ENCODE data around the gene N4BP2L2.

DNA sequence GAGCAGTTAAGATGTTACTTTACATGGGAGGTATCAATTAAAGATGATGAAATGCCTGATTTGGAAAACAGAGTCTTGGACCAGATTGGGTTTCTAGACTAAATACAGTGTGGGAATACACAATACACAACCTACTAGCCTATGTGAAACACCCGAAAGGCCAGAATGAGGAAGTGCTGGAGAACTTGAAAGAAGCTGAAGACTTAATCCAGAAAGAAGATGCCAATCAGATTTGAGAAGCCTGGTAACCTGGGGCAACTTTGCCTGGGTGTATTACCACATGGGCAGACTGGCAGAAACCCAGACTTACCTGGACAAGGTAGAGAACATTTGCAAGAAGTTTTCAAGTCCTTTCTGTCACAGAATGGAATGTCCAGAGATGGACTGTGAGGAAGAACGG is 153.9 kb downstream of the N4BP2L2 start:
- no peak for TF ChIP-seq ESRRG (CRISPR knock-in tag; IDR thresholded peaks at IDR 0.05)
- TF ChIP-seq, protein P1, sequence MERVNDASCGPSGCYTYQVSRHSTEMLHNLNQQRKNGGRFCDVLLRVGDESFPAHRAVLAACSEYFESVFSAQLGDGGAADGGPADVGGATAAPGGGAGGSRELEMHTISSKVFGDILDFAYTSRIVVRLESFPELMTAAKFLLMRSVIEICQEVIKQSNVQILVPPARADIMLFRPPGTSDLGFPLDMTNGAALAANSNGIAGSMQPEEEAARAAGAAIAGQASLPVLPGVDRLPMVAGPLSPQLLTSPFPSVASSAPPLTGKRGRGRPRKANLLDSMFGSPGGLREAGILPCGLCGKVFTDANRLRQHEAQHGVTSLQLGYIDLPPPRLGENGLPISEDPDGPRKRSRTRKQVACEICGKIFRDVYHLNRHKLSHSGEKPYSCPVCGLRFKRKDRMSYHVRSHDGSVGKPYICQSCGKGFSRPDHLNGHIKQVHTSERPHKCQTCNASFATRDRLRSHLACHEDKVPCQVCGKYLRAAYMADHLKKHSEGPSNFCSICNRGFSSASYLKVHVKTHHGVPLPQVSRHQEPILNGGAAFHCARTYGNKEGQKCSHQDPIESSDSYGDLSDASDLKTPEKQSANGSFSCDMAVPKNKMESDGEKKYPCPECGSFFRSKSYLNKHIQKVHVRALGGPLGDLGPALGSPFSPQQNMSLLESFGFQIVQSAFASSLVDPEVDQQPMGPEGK (CRISPR knock-in tag; IDR thresholded peaks at IDR 0.05; ENCODE audit: borderline replicate concordance) = no peak
- TF ChIP-seq ZFP30 (CRISPR knock-in tag; IDR thresholded peaks at IDR 0.05) = no peak
- TF ChIP-seq BACH2 (CRISPR knock-in tag; IDR thresholded peaks at IDR 0.05; ENCODE audit: borderline replicate concordance) = no peak
- TF ChIP-seq, protein P2, sequence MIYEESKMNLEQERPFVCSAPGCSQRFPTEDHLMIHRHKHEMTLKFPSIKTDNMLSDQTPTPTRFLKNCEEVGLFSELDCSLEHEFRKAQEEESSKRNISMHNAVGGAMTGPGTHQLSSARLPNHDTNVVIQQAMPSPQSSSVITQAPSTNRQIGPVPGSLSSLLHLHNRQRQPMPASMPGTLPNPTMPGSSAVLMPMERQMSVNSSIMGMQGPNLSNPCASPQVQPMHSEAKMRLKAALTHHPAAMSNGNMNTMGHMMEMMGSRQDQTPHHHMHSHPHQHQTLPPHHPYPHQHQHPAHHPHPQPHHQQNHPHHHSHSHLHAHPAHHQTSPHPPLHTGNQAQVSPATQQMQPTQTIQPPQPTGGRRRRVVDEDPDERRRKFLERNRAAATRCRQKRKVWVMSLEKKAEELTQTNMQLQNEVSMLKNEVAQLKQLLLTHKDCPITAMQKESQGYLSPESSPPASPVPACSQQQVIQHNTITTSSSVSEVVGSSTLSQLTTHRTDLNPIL (CRISPR knock-in tag; IDR thresholded peaks at IDR 0.05; ENCODE audit: low read depth) = no peak
- no peak for TF ChIP-seq RARB (CRISPR knock-in tag; IDR thresholded peaks at IDR 0.05)
- TF ChIP-seq ZC3H10 (CRISPR knock-in tag; IDR thresholded peaks at IDR 0.05) = no peak
- TF ChIP-seq, protein P3, sequence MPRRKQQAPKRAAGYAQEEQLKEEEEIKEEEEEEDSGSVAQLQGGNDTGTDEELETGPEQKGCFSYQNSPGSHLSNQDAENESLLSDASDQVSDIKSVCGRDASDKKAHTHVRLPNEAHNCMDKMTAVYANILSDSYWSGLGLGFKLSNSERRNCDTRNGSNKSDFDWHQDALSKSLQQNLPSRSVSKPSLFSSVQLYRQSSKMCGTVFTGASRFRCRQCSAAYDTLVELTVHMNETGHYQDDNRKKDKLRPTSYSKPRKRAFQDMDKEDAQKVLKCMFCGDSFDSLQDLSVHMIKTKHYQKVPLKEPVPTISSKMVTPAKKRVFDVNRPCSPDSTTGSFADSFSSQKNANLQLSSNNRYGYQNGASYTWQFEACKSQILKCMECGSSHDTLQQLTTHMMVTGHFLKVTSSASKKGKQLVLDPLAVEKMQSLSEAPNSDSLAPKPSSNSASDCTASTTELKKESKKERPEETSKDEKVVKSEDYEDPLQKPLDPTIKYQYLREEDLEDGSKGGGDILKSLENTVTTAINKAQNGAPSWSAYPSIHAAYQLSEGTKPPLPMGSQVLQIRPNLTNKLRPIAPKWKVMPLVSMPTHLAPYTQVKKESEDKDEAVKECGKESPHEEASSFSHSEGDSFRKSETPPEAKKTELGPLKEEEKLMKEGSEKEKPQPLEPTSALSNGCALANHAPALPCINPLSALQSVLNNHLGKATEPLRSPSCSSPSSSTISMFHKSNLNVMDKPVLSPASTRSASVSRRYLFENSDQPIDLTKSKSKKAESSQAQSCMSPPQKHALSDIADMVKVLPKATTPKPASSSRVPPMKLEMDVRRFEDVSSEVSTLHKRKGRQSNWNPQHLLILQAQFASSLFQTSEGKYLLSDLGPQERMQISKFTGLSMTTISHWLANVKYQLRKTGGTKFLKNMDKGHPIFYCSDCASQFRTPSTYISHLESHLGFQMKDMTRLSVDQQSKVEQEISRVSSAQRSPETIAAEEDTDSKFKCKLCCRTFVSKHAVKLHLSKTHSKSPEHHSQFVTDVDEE (CRISPR knock-in tag; IDR thresholded peaks at IDR 0.05) = no peak
- TF ChIP-seq SNAI2 (CRISPR knock-in tag; IDR thresholded peaks at IDR 0.05) = no peak
